ENCODE data around the gene CNN2. TPM values are rescaled to one million over a fixed set of nuclear protein-coding genes. Genes with fewer than 3 reads are reported as not detected.

CNN2 gene
- total and polyA plus RNA-seq, 2 of the 13 experiments (the other 11 are each of a cell fraction or from before 2014, with no cell fraction given) = 63.6 to 70.0 TPM

DNA sequence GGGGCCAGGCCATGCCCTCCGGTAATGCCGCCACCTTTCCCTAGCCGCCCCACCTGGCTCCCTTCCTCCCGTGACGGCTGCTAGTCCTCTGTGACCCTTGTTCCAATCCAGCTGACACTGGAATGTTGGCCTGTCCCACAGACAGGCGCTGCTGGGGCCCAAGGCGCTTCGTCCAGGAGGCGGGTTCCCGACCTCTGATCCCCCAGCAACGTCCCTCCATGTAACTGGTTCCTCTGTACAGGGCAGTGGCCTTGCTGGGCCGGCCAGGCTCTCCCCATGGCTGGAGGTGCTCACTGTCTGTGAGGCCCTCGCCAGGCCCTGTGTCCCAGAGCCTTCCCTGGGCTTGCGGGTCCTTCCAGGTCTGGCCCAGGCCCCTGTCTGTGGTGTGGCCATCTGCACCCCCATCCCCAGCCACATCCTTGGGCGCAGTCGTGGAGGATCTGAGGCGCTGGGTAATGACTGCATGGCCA is 33.0 kb upstream of the CNN2 start (continued):
- no peak for TF ChIP-seq PAX8 (CRISPR knock-in tag; IDR thresholded peaks at IDR 0.05; ENCODE audit: borderline replicate concordance)
- TF ChIP-seq ZNF256 (CRISPR knock-in tag; conservative IDR thresholded peaks at IDR 0.05) = no peak
- TF ChIP-seq, protein P1, sequence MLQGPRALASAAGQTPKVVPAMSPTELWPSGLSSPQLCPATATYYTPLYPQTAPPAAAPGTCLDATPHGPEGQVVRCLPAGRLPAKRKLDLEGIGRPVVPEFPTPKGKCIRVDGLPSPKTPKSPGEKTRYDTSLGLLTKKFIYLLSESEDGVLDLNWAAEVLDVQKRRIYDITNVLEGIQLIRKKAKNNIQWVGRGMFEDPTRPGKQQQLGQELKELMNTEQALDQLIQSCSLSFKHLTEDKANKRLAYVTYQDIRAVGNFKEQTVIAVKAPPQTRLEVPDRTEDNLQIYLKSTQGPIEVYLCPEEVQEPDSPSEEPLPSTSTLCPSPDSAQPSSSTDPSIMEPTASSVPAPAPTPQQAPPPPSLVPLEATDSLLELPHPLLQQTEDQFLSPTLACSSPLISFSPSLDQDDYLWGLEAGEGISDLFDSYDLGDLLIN (CRISPR knock-in tag; IDR thresholded peaks at IDR 0.05; ENCODE audit: borderline replicate concordance) = no peak
- TF ChIP-seq, protein P2, sequence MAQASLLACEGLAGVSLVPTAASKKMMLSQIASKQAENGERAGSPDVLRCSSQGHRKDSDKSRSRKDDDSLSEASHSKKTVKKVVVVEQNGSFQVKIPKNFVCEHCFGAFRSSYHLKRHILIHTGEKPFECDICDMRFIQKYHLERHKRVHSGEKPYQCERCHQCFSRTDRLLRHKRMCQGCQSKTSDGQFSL (CRISPR knock-in tag; IDR thresholded peaks at IDR 0.05) = no peak
- TF ChIP-seq SMC3 (IDR thresholded peaks at IDR 0.05; ENCODE audit: low read length) = no peak
- TF ChIP-seq MAF1 (CRISPR knock-in tag; IDR thresholded peaks at IDR 0.05; ENCODE audit: borderline replicate concordance) = no peak
- TF ChIP-seq, protein P3, sequence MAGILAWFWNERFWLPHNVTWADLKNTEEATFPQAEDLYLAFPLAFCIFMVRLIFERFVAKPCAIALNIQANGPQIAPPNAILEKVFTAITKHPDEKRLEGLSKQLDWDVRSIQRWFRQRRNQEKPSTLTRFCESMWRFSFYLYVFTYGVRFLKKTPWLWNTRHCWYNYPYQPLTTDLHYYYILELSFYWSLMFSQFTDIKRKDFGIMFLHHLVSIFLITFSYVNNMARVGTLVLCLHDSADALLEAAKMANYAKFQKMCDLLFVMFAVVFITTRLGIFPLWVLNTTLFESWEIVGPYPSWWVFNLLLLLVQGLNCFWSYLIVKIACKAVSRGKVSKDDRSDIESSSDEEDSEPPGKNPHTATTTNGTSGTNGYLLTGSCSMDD (CRISPR knock-in tag; IDR thresholded peaks at IDR 0.05) = no peak
- TF ChIP-seq GATA4 (IDR thresholded peaks at IDR 0.05; ENCODE audit: borderline replicate concordance, low read depth) = no peak
- no peak for TF ChIP-seq SYNCRIP (IDR thresholded peaks at IDR 0.05; ENCODE audit: insufficient read depth, low read depth, low read length)
- TF ChIP-seq, protein P4, sequence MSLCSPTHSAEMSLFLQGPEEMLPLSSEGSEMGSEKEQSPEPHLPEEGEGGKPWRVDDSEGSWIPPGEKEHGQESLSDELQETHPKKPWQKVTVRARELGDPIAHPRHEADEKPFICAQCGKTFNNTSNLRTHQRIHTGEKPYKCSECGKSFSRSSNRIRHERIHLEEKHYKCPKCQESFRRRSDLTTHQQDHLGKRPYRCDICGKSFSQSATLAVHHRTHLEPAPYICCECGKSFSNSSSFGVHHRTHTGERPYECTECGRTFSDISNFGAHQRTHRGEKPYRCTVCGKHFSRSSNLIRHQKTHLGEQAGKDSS (CRISPR knock-in tag; IDR thresholded peaks at IDR 0.05; ENCODE audit: borderline replicate concordance, low read depth) = peak; percentile 58; the same call in 1 of the 2 replicates
- TF ChIP-seq FLYWCH1 (CRISPR knock-in tag; IDR thresholded peaks at IDR 0.05) = no peak
- TF ChIP-seq ZFP62 (CRISPR knock-in tag; IDR thresholded peaks at IDR 0.05) = no peak
- no peak for TF ChIP-seq ZNF616 (CRISPR knock-in tag; IDR thresholded peaks at IDR 0.05; ENCODE audit: low read depth)
- TF ChIP-seq, protein P5, sequence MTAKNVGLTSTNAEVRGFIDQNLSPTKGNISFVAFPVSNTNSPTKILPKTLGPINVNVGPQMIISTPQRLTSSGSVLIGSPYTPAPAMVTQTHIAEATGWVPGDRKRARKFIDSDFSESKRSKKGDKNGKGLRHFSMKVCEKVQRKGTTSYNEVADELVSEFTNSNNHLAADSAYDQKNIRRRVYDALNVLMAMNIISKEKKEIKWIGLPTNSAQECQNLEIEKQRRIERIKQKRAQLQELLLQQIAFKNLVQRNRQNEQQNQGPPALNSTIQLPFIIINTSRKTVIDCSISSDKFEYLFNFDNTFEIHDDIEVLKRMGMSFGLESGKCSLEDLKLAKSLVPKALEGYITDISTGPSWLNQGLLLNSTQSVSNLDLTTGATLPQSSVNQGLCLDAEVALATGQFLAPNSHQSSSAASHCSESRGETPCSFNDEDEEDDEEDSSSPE (CRISPR knock-in tag; IDR thresholded peaks at IDR 0.05) = peak; percentile 63; the same call in 1 of the 2 replicates
- TF ChIP-seq, protein P6, sequence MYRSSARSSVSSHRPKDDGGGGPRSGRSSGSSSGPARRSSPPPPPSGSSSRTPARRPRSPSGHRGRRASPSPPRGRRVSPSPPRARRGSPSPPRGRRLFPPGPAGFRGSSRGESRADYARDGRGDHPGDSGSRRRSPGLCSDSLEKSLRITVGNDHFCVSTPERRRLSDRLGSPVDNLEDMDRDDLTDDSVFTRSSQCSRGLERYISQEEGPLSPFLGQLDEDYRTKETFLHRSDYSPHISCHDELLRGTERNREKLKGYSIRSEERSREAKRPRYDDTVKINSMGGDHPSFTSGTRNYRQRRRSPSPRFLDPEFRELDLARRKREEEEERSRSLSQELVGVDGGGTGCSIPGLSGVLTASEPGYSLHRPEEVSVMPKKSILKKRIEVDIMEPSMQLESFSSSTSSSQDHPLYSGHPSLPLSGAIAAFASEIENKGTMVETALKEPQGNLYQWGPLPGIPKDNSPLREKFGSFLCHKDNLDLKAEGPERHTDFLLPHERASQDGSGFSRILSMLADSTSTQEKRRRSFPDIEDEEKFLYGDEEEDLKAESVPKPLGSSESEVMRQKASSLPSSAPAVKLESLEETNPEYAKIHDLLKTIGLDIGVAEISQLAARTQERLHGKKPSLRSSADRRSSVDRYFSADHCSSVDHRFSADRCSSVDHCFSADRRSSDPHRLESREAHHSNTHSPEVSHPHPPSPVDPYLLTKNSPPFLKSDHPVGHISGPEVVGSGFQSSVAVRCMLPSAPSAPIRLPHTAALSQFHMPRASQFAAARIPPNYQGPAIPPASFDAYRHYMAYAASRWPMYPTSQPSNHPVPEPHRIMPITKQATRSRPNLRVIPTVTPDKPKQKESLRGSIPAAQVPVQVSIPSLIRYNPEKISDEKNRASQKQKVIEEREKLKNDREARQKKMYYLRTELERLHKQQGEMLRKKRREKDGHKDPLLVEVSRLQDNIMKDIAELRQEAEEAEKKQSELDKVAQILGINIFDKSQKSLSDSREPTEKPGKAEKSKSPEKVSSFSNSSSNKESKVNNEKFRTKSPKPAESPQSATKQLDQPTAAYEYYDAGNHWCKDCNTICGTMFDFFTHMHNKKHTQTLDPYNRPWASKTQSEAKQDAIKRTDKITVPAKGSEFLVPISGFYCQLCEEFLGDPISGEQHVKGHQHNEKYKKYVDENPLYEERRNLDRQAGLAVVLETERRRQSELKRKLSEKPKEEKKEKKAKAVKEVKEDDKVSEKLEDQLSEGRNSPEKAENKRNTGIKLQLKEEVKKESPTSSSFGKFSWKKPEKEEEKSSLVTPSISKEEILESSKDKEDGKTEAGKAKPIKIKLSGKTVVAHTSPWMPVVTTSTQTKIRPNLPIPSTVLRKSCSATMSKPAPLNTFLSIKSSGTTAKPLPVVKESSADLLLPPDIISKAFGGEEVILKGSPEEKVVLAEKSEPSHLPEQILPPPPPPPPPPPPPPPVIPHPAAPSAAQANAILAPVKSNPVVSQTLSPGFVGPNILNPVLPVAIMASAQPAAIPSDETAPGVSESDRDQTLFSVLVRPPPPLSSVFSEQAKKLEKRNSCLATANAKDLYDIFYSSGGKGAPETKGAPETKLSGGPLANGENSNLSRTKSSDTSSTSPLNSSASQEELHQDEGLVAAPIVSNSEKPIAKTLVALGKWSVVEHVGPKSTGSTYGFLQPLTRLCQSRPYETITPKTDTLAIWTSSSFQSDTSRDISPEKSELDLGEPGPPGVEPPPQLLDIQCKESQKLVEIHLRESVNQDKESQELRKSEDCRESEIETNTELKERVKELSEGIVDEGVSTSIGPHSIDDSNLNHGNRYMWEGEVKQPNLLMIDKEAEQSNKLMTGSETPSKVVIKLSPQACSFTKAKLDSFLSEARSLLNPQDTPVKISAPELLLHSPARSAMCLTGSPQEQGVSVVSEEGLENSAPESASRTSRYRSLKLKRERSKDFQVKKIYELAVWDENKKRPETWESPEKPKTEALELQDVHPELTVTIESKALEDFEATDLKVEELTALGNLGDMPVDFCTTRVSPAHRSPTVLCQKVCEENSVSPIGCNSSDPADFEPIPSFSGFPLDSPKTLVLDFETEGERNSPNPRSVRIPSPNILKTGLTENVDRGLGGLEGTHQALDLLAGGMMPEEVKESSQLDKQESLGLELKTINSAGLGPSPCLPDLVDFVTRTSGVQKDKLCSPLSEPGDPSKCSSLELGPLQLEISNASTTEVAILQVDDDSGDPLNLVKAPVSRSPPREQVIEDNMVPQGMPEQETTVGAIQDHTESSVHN (CRISPR knock-in tag; IDR thresholded peaks at IDR 0.05) = peak; percentile 84; the same call in 1 of the 2 replicates
- no peak for TF ChIP-seq ZNF678 (CRISPR knock-in tag; IDR thresholded peaks at IDR 0.05)

All from HepG2 (cell line).